ENCODE measurements around the gene UBALD2.

- TF ChIP-seq CTCF (IDR thresholded peaks at IDR 0.05), result peak; percentile 85 to 96 (median 90)
- TF ChIP-seq POLR2A (IDR thresholded peaks at IDR 0.05), result no peak
Measured at GRCh38 chr17:76278952-76279741, 14.0 kb downstream of the UBALD2 start.
